SHP77 treated with DMSO at 0.1 percent for 48 hours (cell line): ENCODE results near the gene DDX27.
"Not testable (repeated sequence)": the region's sequence is repeated elsewhere in the genome, so short reads cannot be mapped to it uniquely, and the experiment has no call there.

ENCODE experiments used
- DNase-seq: peaks from one replicate; lab custom pipeline; 2025; lab: John Stamatoyannopoulos, UW

DDX27 gene

DNA sequence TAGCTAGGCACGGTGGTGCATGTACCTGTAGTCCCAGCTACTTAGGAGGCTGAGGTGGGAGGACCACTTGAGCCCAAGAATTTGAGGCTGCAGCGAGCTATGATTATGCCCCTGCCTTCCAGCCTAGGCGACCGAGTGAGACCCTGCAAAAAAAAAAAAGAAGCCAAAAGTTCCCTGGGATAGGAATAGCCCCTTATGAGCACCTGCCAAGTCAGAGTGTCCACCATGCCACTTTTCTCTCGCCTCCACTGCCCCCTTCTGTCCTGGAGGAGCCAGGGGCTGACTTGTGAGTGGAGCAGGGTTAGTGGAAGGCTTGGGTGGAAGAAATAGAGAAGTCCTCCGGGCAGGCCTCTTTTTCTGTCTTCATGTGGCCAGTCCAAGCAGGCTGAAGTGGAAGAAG, 12.1 kb upstream of the DDX27 start:
- DNase-seq, result no peak

DNA sequence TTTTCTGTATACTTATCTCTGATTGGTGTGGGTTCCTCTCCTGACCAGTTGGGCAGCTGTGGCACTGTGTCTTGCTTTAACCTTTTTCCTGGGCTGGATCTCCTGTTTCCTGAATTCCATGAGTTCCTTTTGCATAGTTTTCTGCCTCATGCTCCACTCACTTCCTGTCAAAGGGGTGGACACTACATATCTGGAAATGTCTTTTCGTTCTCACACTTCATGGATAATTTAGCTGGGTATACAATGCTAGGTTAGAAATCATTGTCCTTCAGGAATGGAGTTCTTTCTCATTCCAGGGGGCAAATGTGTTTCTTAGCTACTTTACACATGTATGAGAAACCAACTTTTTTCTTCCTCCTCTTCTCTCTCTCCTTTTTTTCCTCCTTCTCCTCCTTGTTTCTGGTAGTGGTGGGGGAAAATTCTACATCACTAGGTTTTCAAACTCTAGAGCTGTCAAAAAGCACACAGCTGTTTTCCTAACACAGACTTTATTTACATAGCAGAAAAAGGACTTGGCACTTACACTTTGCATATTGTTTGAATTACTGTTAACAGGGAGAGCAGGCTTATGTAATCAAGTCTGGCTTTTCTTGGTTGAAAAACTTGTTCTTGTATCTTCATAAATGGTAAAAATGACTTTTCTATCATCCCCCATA, 9.0 kb upstream of the DDX27 start:
- no peak for DNase-seq

DNA sequence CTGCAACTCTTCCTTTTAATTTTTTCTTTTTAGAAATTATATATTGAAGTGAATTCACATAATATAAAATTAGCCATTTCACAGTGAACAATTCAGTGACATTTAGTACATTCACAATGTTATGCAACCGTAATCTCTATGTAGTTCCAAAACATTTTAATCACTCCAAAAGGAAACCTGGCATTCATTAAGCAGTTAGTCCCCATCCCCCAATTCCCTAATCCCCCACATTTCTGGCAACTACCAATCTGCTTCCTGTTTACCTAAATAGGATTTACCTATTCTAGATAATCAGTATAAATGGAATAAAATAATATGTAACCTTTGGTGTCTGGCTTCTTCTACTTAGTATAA, 8.5 kb upstream of the DDX27 start:
- DNase-seq, result no peak

DNA sequence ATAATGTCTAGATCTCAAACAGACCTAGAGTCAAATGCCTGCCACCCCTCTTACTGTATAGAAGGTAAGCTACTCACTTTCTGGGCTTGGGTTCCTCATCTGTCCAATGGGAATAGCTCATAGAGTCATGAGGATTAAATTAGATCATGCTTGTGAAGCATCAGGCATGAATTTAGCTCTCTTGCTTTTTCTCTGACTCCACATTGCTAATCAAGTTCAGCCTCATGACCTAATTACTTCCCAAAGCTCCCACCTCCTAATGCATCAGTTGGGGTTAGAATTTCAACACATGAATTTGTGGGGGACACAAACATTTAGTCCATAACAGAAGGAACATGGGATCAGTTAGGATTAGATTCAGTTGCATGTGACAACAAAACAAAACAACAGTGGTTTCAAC, 4.6 kb upstream of the DDX27 start:
- no peak for DNase-seq

DNA sequence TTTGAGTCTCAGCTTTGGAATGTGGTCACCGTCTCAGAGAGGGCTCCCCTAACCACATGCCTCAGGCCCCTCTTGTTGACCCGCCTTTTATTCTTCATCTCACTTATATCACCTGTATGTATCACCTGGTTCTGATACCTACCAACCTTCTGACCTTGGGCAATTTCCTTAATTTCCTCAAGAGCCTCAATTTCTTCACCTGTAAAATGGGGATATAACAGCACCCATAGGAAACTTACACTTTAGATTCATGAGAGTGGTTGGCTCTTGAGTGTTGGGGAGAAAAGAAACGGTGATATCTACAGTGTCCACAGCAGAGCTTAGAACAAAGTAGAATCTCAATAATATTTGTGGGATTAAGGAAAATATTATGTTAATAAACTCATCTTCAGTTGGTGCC, 4.0 kb upstream of the DDX27 start:
- no peak for DNase-seq

DNA sequence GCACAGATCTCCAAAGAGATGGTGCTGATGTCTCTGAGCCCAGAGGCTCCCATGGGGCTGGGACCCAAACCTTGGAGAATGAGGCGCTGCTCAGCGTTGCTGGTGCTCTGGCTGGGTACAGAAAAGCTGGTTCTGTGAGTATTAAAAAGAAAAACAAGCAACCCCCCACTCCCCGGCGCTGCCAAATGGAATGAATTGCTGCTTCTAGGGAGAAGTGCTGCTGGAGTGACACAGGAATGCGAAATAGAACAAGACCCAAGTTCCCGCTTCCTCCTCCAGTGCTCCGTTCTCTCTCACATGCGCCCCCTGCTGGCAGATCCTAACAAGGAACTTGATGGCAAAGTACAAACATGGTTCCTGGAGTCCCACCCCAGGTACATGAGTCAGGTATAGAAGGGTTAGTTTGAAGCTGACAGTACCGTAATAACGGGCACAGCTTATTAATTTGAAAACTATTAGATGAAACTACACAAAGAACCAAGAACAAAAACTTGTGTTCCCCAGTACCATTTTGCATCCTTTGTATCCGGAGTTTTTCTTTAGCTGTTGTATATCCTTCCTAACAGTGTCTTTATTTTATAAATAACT, 2.1 kb upstream of the DDX27 start:
- peak; percentile 56 for DNase-seq

DNA sequence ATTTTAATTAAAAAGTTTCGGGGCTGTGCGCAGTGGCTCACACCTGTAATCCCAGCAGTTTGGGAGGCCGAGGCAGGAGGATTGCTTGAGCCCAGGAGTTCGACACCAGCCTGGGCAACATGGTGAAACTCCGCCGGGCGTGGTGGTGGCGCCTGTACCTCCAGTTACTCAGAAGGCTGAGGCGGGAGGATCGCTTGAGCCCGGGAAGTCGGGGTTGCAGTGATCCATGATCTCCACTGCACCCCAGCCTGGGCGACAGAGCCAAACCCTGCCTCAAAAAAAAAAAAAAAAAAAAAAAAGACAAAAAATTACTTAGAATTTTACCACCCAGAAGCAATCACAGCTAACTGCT, 501 bp upstream of the DDX27 start:
- DNase-seq, result not testable (repeated sequence)

DNA sequence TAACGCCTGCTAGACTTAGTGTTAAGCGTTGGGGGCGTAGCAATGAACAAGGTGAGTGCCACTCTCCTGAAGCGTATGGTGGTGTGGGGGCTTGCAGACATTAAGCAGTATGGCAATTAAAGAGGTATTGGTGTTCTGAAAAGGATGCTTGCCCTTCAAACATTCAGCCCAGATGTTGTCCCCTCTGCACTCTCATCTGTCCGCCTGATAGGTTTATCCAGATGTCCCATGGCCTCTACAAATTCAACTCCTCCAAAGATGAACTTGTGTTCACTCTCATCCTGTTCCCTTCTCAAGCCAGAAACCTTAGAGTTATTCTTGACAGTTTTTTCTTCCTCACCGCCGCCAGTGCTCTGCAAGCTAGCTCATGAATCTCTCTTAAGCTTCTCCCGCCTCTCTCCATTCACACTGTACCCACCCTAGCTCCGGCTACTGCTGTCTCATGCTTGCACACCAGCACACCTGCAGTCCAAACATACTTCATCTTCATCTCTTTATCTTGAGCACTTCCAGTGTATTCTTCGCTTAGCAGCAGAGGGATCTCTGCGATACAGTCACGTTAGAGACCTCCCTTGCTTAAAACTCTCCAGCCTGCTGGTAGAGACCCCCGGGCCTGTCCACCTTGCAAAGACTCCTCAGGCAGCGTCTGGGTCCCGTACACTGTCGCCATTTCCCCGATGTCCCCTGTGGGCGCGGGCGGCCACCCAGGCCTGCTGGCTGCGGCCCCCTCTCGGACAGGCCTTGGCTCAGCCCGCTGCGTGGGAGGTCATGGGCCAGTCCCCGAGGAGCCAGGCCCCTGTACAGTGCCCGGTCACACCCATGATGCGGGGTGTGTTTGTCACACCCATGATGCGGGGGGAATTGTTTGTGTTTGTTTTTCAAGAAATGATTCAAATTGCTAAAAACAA, 962 bp downstream of the DDX27 start:
- peak; percentile 1 for DNase-seq

DNA sequence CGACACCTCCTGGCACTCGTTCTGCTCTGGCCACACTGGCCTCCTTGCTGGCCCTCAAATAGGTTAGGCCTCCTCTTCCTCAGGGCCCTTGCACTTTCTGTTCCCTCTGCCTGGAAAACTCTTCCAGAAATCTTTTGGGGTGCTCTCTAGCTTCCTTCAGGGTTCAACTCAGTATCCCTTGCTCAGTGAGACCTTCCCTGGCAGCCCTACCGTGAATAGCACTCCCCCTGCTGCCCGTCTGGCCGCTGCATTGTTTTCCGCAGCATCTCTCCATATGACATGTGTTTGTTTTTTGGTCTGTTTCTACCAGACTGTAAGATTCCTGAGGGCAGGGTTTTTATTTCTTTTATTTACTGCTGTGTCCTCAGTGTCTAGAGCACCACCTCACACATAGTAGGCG, 6.7 kb downstream of the DDX27 start:
- DNase-seq, result no peak

DNA sequence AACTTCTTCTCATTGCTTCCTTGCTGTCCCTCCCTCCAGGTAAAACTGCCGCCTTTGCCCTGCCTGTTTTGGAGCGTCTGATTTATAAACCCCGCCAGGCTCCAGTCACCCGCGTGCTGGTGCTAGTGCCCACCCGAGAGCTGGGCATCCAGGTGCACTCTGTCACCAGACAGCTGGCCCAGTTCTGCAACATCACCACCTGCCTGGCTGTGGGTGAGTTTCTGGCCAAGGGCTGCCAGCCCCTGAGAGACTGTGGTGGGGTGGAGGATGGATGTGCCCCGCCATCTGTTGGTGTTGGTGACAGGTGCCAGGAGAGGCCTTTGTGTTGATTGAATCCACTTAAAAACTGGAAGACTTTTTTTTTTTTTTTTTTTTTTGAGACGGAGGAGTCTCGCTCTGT, 9.5 kb downstream of the DDX27 start:
- DNase-seq, result peak; percentile 25

DNA sequence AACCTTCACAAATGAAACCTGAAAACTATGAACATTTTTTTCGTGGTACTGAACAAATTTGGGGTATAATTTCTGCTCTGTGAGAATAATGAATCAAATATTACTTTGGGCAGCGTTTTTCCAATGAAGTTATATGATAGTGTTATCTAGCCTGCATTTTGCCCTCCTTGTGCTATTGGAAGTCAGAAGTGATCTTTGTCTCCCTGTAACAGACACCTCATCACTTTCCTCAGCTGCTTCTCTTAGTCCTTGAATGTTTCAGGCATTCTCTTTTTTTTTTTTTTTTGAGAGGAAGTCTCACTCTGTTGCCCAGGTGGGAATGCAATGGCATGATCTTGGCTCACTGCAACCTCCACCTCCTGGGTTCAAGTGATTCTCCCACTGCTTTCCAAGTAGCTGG, 10.2 kb downstream of the DDX27 start:
- no peak for DNase-seq

DNA sequence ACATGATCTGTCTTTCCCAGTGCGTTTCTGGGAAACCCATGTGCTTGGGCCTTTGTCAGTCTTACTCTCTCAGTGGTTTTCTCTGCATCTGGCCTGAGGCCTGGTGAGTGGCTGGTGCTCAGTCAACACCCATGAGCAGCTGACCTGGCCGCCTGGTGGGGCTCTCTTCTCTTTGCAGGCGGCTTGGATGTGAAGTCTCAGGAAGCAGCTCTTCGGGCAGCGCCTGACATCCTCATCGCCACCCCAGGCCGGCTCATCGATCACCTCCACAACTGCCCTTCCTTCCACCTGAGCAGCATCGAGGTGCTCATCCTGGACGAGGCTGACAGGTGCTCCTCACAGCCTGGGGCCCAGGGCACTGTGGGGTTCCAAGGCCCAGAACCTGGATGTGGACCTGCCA, 10.8 kb downstream of the DDX27 start:
- DNase-seq, result peak; percentile 80

DNA sequence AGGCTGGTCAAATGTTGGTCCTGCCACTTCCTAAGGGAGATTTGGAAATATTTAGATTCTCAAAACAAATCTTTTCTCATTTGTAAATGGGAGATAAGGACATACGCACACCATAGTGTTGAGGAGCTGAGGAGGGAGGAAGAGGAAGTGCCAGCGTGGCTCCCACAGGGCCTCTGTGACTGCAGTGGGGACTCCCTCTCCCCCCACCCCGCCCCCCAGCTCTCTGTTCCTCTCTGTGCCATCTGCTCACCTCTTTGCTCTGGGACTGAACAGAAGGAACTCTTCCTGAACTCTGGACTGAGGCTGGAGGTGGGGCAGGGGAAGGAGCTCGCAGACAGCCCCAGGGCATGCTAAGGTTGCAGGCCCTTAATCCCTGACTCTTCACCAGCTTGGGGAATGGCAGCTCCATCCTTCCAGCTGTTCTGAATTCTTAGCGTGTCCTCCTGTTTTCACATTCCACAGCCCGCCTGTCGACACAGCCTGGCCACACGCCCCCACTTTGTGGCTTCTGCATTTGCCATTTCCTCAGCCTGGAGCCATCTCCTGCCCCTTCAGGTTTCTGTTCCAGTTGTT, 11.4 kb downstream of the DDX27 start:
- DNase-seq, result no peak

DNA sequence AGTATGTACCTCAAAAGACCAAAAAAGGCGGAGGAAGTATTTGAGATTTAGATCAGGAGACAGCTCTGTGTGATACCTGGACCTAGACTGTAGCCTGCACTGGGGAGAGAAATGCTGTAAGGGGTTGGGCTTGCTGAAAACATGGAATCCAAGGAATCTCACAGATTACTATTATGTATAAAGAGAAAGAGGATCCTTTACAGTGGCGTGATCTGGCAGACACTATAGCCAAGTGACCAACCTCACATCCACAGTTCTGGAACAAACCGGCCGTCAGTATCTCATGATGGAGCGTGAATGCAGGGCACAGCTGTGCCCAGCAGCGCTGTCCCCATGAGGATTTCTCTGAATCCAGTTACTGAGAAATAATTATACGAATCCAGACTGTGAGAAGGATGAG, 12.3 kb downstream of the DDX27 start:
- no peak for DNase-seq

DNA sequence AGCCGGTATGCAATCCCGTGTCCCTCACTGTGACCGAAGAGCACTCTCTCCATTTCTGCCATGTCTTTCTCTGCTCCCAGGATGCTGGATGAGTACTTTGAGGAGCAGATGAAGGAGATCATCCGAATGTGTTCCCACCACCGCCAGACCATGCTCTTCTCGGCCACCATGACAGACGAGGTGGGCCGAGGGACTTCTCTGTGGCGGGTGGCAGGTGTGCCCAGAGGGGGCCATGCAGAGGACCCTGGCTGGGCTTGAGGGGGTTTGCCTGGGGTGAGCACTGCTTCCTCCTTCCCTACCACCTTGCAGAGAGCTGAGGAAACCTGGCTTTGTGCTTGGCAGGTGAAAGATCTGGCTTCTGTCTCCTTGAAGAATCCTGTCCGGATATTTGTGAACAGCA, 14.0 kb downstream of the DDX27 start:
- DNase-seq, result no peak

DNA sequence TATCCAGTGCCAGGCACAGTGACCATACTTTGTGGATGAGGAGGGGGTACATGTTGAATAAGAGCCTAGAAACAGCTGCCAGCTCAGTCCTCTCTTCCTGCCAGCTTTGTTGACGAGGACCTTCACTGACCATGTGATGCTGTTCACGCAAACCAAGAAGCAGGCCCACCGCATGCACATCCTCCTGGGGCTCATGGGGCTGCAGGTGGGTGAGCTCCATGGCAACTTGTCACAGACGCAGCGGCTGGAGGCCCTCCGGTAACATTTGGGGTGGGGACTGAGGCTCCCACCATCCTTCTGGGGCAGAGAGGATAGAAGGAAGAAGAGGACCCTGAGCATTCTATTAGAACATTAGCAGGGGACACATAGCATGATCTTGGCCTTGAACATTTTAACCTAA, 15.6 kb downstream of the DDX27 start:
- no peak for DNase-seq

DNA sequence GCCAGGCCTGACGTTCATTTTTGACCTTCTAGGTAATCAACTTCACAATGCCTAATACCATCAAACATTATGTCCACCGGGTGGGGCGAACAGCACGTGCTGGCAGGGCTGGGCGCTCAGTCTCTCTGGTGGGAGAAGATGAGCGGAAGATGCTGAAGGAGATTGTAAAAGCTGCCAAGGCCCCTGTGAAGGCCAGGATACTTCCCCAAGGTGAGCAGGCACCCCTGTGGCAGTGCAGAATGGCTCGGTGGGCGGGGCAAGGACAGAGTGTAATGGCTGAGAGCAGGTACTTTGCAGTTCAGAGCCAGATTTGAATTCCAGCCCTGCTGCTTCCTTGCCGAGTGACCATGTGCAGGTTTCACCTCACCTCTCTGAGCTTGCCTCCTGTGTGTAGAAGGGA, 17.1 kb downstream of the DDX27 start:
- no peak for DNase-seq

DNA sequence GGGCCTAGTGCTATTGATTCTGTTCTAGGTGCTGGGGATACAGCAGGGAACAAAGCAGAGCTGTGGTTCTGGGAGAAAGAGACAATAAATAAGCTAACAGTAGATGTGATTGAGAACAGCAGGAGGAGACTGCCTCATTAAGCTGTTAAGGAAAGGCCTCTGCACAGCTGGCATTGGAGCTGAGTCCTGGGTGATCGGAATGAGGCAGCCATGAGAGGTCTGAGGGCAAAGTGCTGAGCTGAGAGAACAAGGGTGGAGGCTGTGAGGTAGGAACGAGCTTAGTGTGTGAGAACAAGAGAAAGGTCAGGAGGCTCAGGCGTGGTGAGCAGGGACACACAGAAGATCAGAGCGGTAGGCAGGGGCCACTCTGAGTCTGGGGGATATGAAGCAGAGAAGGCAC, 18.3 kb downstream of the DDX27 start:
- no peak for DNase-seq

DNA sequence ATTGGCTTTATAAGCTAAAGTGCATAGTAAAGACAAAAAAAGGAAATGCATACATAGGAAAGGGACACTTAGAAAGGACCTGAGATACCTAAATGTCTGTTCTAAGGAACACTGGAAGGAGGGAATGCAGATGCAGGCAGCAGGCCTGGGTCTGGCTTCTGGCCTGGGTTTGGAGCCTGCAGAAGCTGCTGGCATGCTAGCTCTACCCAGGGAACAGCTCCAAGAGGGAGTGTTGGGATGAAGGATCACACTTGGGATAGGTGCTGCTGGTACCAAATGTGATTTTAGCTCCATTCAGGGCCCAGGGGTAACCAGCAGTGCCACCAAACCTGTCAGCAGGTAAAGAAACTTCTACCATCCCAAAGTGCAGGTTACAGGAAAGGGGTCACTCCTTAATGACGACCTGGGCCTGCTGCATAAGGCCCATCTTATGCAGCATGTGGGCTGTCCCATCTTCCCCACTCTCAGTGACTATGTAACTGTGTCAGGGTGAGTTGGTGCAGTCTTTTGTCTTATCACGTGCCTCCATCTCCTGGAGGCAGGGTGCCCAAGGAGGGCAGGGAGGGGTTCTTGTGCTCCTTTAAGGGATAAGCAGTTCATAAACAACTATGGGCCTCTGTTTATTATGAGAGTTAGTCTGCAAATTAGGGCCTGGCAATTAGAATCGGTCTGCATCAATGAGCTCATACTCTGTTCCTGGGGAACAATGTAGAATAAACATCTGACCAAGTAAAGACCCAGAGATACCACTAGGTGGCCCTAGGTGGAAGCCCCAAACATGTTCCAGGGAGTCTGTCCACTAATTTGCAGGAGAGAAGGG, 26.9 kb downstream of the DDX27 start:
- DNase-seq, result no peak

DNA sequence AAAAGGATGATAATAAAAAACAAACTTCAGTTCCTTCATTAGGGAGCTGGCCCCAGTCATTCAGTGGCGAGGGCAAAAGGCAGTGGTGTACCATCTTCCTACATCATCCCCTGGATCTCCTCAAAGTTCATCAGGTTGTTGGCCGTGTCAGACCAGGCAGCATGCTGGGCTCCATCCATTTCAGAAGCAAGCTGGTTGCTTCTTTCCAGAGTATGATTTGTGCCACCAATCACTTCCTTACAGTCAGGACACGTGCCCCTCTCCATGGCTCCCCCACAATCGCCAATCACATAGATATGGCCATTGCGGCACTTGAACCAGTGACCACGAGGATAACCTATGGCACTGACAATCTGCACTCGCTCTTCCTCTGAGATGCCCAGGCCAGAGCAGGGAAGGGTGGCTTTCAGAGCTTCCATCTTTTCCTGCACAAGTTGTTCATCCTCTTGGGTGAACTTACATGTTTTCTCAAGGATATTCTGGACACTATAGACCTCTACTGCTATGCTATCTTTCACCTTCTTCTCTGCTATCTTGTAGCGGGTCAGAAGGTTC, 28.0 kb downstream of the DDX27 start:
- DNase-seq, result no peak

DNA sequence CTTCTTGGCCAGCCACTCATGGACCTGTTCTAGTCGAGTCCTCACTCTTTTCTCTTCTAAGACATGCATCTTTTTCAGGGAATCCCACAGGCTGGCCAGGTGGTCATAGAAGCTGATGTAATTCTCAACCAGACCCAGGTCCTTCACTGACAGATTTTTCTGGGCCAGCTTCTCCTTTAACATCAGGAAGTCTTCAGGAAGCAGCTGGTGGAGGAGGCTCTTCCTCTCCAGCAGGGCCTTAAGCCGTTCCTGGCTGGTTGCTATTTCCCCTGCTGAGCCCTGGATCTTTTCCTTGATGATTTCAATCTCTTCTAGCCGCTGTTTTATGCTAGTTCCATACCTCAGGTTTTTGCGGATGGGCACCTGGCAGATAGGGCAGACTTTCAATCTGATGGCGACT, 28.6 kb downstream of the DDX27 start:
- no peak for DNase-seq

DNA sequence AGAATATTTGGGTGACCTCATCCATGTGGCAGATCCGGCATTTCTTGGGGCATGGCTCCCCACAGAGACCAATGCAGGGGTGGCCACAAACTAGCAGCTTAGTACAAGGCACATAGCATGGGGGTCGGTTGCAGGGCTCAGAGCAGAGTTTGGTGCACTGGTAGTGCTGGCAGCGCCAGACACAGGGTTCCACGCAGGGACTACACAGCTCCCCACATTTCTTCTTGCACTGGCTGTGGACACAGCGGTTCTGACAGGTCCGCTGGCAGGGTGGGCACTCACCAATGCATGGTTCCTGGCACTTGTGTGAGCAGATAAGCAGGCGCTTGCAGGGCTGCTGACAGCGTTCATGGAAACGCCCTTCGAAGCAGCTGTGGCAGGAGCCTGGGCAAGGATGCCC, 29.1 kb downstream of the DDX27 start:
- DNase-seq, result no peak
